EH (cell line): ENCODE results near the gene GET4.
"Not testable (repeated sequence)": the region's sequence is repeated elsewhere in the genome, so short reads cannot be mapped to it uniquely, and the experiment has no call there.

ENCODE experiments used
- DNase-seq: peaks from one replicate; pipeline ENCODE4 v3.0.0-alpha.2; 2015; ENCODE audit warnings: low read depth

GET4 gene

GRCh38 chr7:916291-916941 is 40.1 kb downstream of the GET4 start:
- DNase-seq, result no peak

GRCh38 chr7:917255-918117 is 41.1 kb downstream of the GET4 start:
- DNase-seq, result no peak

- no peak for DNase-seq
Observed at GRCh38 chr7:918118-918425, 41.7 kb downstream of the GET4 start.

- DNase-seq, result no peak
Observed at GRCh38 chr7:918441-919113, 42.2 kb downstream of the GET4 start.

GRCh38 chr7:919114-919442 is 42.7 kb downstream of the GET4 start:
- DNase-seq, result no peak

- no peak for DNase-seq
Observed at GRCh38 chr7:919924-920341, 43.6 kb downstream of the GET4 start.

- DNase-seq, result no peak
Observed at GRCh38 chr7:920351-921070, 44.2 kb downstream of the GET4 start.

- no peak for DNase-seq
Observed at GRCh38 chr7:921071-921461, 44.7 kb downstream of the GET4 start.

- no peak for DNase-seq
Observed at GRCh38 chr7:921581-922333, 45.4 kb downstream of the GET4 start.

- DNase-seq, result no peak
Observed at GRCh38 chr7:922334-923107, 46.2 kb downstream of the GET4 start.

GRCh38 chr7:923108-924041 is 47.0 kb downstream of the GET4 start:
- DNase-seq, result peak; percentile 72

- DNase-seq, result not testable (repeated sequence)
Observed at GRCh38 chr7:924042-924441, 47.7 kb downstream of the GET4 start.

- DNase-seq, result peak; percentile 53
Observed at GRCh38 chr7:924541-925231, 48.3 kb downstream of the GET4 start.

- DNase-seq, result no peak
Observed at GRCh38 chr7:925601-926000, 49.2 kb downstream of the GET4 start.

GRCh38 chr7:926061-927030 is 50.0 kb downstream of the GET4 start:
- DNase-seq, result no peak

- DNase-seq, result no peak
Observed at GRCh38 chr7:927031-927671, 50.8 kb downstream of the GET4 start.

- DNase-seq, result no peak
Observed at GRCh38 chr7:929311-929711, 53.0 kb downstream of the GET4 start.
